Mesendoderm (in vitro differentiated cells): Measurements from ENCODE around the gene TOR1B.

Experiments
- DNase-seq: peaks from one replicate; pipeline ENCODE4 v3.0.0; 2013
- H2AK5ac ChIP-seq: 2 replicates; pipeline ENCODE4 v1.6.1; 2013; ENCODE audit warnings: low read length, inconsistent platforms
- H2BK120ac ChIP-seq: 2 replicates; pipeline ENCODE4 v1.6.1; 2013; ENCODE audit warnings: low read depth, mild to moderate bottlenecking, low read length, moderate library complexity, mixed read lengths
- H2BK15ac ChIP-seq: replicated peaks from 2 replicates; pipeline ENCODE4 v1.6.1; 2013; ENCODE audit warnings: low read depth, mild to moderate bottlenecking, moderate library complexity
- H2BK5ac ChIP-seq: 2 replicates; pipeline ENCODE4 v1.6.1; 2013; ENCODE audit warnings: low read length, inconsistent platforms
- H3K18ac ChIP-seq: 2 replicates; pipeline ENCODE4 v1.6.1; 2013; ENCODE audit warnings: mild to moderate bottlenecking, low read length, mixed read lengths
- H3K23ac ChIP-seq: one replicate; pipeline ENCODE4 v1.6.1; 2013; ENCODE audit warnings: low read length
- H3K27ac ChIP-seq: 2 replicates; pipeline ENCODE4 v1.5.1; 2013; ENCODE audit warnings: low read depth, mild to moderate bottlenecking, inconsistent platforms, low read length, moderate library complexity
- H3K27me3 ChIP-seq: 2 replicates; pipeline ENCODE4 v1.6.1; 2013; ENCODE audit warnings: low read length, control low read depth, mild to moderate bottlenecking, inconsistent platforms; ENCODE audit not compliant: insufficient read depth, poor library complexity
- H3K36me3 ChIP-seq: 2 replicates; pipeline ENCODE4 v1.6.1; 2013; ENCODE audit warnings: low read length, inconsistent platforms; ENCODE audit not compliant: control insufficient read depth, insufficient read depth
- H3K4ac ChIP-seq: one replicate; pipeline ENCODE4 v1.6.1; 2013; ENCODE audit warnings: low read depth, mild to moderate bottlenecking, low read length, moderate library complexity
- H3K4me1 ChIP-seq: 2 replicates; pipeline ENCODE4 v1.6.1; 2013; ENCODE audit warnings: low read depth, low read length, inconsistent platforms; ENCODE audit not compliant: control insufficient read depth
- H3K4me2 ChIP-seq: 2 replicates; pipeline ENCODE4 v1.6.1; 2013; ENCODE audit warnings: low read length
- H3K4me3 ChIP-seq: 2 replicates; pipeline ENCODE4 v1.5.1; 2013; ENCODE audit warnings: mild to moderate bottlenecking, low read length
- H3K56ac ChIP-seq: one replicate; pipeline ENCODE4 v1.6.1; 2013; ENCODE audit warnings: low read length
- H3K79me1 ChIP-seq: 2 replicates; pipeline ENCODE4 v1.6.1; 2013; ENCODE audit warnings: low read length, inconsistent platforms
- H3K79me2 ChIP-seq: 2 replicates; pipeline ENCODE4 v1.6.1; 2013; ENCODE audit warnings: mild to moderate bottlenecking, low read length; ENCODE audit not compliant: control insufficient read depth, insufficient read depth
- H3K9ac ChIP-seq: 2 replicates; pipeline ENCODE4 v1.6.1; 2013; ENCODE audit warnings: low read length, inconsistent platforms
- H4K5ac ChIP-seq: one replicate; pipeline ENCODE4 v1.6.1; 2013; ENCODE audit warnings: low read length
- H4K8ac ChIP-seq: one replicate; pipeline ENCODE4 v1.6.1; 2013; ENCODE audit warnings: low read depth, mild to moderate bottlenecking, control low read depth, low read length, moderate library complexity
- WGBS: extraction: QIAGEN DNeasy Blood & Tissue Kit; methylation state at CpG from one replicate; pipeline ENCODE4 v1.1.7; 2013; ENCODE audit warnings: low lambda C conversion rate, missing lambda C conversion rate; ENCODE audit not compliant: insufficient coverage; ENCODE audit errors: extremely low coverage; 5-methylcytosine and 5-hydroxymethylcytosine counted together

TOR1B gene

DNA sequence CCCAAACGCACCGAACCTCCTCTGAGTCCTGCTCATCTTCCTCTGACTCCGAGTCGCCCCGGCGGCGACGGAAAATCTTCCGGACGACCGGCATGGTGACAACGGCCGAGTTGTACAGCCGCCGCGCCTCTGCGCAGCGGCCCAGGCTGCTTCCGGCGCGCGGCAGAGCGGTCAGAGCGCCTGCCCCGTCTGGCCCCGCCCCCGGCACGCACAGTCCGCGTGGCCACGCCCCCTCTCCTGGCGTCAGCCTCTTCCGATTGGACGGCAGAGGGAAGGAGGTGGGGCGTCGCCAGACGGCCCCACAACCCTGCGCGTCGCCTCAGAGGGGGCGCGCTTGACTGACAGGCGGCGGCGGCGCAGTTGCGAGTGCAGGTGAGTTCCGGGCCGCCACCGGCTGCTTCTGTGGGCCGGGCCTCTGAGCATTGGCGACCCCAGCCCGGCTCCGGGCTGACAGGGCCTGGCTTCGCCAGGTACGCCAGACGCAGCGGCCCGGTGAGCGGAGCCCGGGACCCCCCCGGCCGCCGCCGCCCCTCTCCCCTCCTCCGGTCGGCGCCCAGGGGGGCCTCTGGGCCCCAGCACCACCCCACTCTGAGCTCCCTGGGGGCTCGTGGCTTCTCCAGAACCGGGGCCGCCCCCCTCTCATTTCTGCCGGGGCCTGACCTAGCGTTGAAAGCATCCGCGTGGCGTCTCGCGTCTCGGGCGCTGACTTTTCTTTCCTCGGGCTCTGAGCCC, 32.3 kb downstream of the TOR1B start, which contains the start of the genes C9orf78 and USP20:
Gene C9orf78 (minus strand): TSS at position 148 of the 732 bp plus-strand sequence. CDS start 54 bp downstream, at position 94.
Gene USP20 (plus strand): TSS at position 331 of the 732 bp plus-strand sequence. CDS start 17,098 bp downstream, outside the sequence.
- Histone ChIP-seq H3K4me1 (no peaks in the 10 kb centered on the region), H2AK5ac (no peak within 1 kb of the TSS), H2BK15ac (no peak within 1 kb of the TSS), H3K36me3 (peaks cover 3% of the 10 kb centered on the region), H2BK120ac (no peak within 1 kb of the TSS), H2BK5ac (no peak within 1 kb of the TSS), H3K23ac (peak within 1 kb of the TSS; percentile 80), H3K79me1 (peaks cover 5% of the 10 kb centered on the region), H3K4me3 (peak within 1 kb of the TSS; percentile 61), H3K4ac (peak within 1 kb of the TSS; percentile 78), H4K8ac (no peak within 1 kb of the TSS), H4K5ac (no peak within 1 kb of the TSS), H3K27ac (peak within 1 kb of the TSS; percentile 20), H3K79me2 (peaks cover 4% of the 10 kb centered on the region), H3K27me3 (no peaks in the 10 kb centered on the region), H3K56ac (peak within 1 kb of the TSS; percentile 84), H3K18ac (peak within 1 kb of the TSS; percentile 95), H3K4me2 (peak within 1 kb of the TSS; percentile 75), H3K9ac (peak within 1 kb of the TSS; percentile 80)
- WGBS = no CpG with 5 or more reads among the region's 81 CpGs
- peak; percentile 98 for DNase-seq

- Histone ChIP-seq H3K79me1 (peaks cover 5% of the 10 kb centered on the region), H2AK5ac (no peak overlapping the region), H3K27ac (peak overlapping the region; percentile 20), H2BK5ac (no peak overlapping the region), H3K27me3 (no peaks in the 10 kb centered on the region), H3K79me2 (peaks cover 4% of the 10 kb centered on the region), H3K4me3 (peak overlapping the region; percentile 60), H2BK120ac (no peak overlapping the region), H3K4me1 (no peaks in the 10 kb centered on the region), H3K4me2 (peak overlapping the region; percentile 63), H4K5ac (no peak overlapping the region), H4K8ac (no peak overlapping the region), H3K4ac (peak overlapping the region; percentile 78), H2BK15ac (no peak overlapping the region), H3K18ac (peak overlapping the region; percentile 95), H3K36me3 (peaks cover under 1% of the 10 kb centered on the region), H3K23ac (peak overlapping the region; percentile 80), H3K9ac (peak overlapping the region; percentile 80), H3K56ac (peak overlapping the region; percentile 84)
- no CpG with 5 or more reads among the region's 19 CpGs for WGBS
- no peak for DNase-seq
These were observed 32.9 kb downstream of the TOR1B start for GRCh38 chr9:129835860-129836223.

- Histone ChIP-seq H3K36me3 (no peaks in the 10 kb centered on the region), H3K4ac (no peak overlapping the region), H3K4me3 (no peak overlapping the region), H2BK15ac (no peak overlapping the region), H4K5ac (no peak overlapping the region), H2AK5ac (no peak overlapping the region), H3K18ac (no peak overlapping the region), H3K79me2 (peaks cover 4% of the 10 kb centered on the region), H4K8ac (no peak overlapping the region), H3K27ac (no peak overlapping the region), H3K9ac (peak overlapping the region; percentile 80), H3K79me1 (peaks cover 5% of the 10 kb centered on the region), H3K4me1 (no peaks in the 10 kb centered on the region), H3K56ac (peak overlapping the region; percentile 84), H3K27me3 (no peaks in the 10 kb centered on the region), H2BK120ac (no peak overlapping the region), H3K23ac (no peak overlapping the region), H2BK5ac (no peak overlapping the region), H3K4me2 (peak overlapping the region; percentile 63)
- no peak for DNase-seq
- no CpG with 5 or more reads among the region's 16 CpGs for WGBS
These were observed 33.5 kb downstream of the TOR1B start for GRCh38 chr9:129836311-129837007.

DNA sequence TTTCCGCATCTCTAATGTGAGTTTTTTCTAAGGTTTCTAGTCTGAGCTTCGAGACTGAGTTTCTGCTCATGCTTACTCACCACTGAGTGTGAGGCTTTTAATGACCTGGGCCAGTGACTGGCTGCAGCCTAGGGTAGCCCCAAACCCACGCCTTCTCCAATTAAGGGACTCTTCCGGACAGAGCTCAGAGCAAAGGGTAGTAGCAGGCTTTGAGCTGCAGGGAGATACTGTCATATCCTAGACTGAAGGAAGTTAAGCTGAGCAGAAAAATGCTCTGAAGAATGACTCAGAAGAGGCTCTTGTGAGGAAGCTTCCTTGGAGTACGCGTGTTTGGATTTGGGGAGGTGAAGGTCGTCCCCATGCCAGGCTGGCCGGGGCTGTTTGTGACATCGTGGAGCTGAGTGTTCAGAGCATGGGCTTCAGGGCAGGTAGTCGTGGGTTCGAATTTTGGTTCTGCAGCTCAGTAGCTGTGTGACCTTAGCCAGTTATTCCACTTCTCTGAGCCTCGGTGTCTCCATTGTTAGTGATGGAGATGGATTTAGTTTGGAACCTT, 35.8 kb downstream of the TOR1B start:
- WGBS = no CpG with 5 or more reads among the region's 12 CpGs

GRCh38 chr9:129839324-129840023, 36.5 kb downstream of the TOR1B start:
- Histone ChIP-seq H3K4me2 (no peak overlapping the region), H3K27ac (no peak overlapping the region), H3K23ac (no peak overlapping the region), H3K56ac (no peak overlapping the region), H3K4ac (no peak overlapping the region), H2AK5ac (no peak overlapping the region), H3K18ac (no peak overlapping the region), H2BK15ac (no peak overlapping the region), H3K9ac (no peak overlapping the region), H3K27me3 (no peaks in the 10 kb centered on the region), H3K79me2 (peaks cover 2% of the 10 kb centered on the region), H3K36me3 (no peaks in the 10 kb centered on the region), H2BK120ac (no peak overlapping the region), H3K79me1 (peaks cover 2% of the 10 kb centered on the region), H3K4me1 (no peaks in the 10 kb centered on the region), H4K5ac (no peak overlapping the region), H3K4me3 (no peak overlapping the region), H4K8ac (no peak overlapping the region), H2BK5ac (no peak overlapping the region)
- no CpG with 5 or more reads among the region's 10 CpGs for WGBS
- no peak for DNase-seq

More for the DNA sequence above, 35.8 kb downstream of the TOR1B start:
- no peak overlapping the region for H3K9ac ChIP-seq
- no peak for DNase-seq
- no peak overlapping the region for H3K18ac ChIP-seq
- H3K4ac ChIP-seq = no peak overlapping the region
- no peak overlapping the region for H2AK5ac ChIP-seq
- H2BK5ac ChIP-seq = no peak overlapping the region
- no peak overlapping the region for H3K23ac ChIP-seq
- H3K79me2 ChIP-seq = peaks cover 4% of the 10 kb centered on the region
- peaks cover 4% of the 10 kb centered on the region for H3K79me1 ChIP-seq
- no peak overlapping the region for H2BK120ac ChIP-seq
- no peak overlapping the region for H3K56ac ChIP-seq
- H4K5ac ChIP-seq = no peak overlapping the region
- H3K27ac ChIP-seq = no peak overlapping the region
- H3K36me3 ChIP-seq = no peaks in the 10 kb centered on the region
- no peak overlapping the region for H4K8ac ChIP-seq
- no peak overlapping the region for H3K4me2 ChIP-seq
- no peaks in the 10 kb centered on the region for H3K27me3 ChIP-seq
- no peaks in the 10 kb centered on the region for H3K4me1 ChIP-seq
- H2BK15ac ChIP-seq = no peak overlapping the region
- H3K4me3 ChIP-seq = no peak overlapping the region
